K562 (cell line): ENCODE measurements around the gene SLC26A2. TPM values are rescaled to one million over a fixed set of nuclear protein-coding genes. Genes with fewer than 3 reads are reported as not detected.

Source experiments
- ADNP ChIP-seq: fragments of 200-800 bp; sonication (Bioruptor generic); IDR thresholded peaks from 2 replicates; pipeline ENCODE4 v1.6.1; 2016; ENCODE audit warnings: missing genetic modification characterization, missing compliant biosample characterization
- ARID2 ChIP-seq: fragments of 450-650 bp; IDR thresholded peaks from 2 replicates; pipeline ENCODE4 v1.6.1; 2017; ENCODE audit warnings: antibody characterized with exemption, mild to moderate bottlenecking
- BRD4 ChIP-seq: fragments of 200-600 bp; sonication (generic); IDR thresholded peaks from 2 replicates; pipeline ENCODE4 v1.6.1; 2017; ENCODE audit warnings: inconsistent platforms
- CREB1 ChIP-seq, 2 experiments: sonication (generic) in 1 of 2; formaldehyde crosslinking in 1 of 2; IDR thresholded peaks; 2 replicates each; pipeline versions ENCODE4 v1.6.1 to v1.8.0; 2012 to 2022; ENCODE audit warnings: inconsistent platforms in 1 of 2, mild to moderate bottlenecking in 1 of 2, missing genetic modification reagents in 1 of 2, moderate library complexity in 1 of 2
- CTBP1 ChIP-seq: fragments of 450-650 bp; IDR thresholded peaks from 2 replicates; pipeline ENCODE4 v1.6.1; 2016; ENCODE audit warnings: borderline replicate concordance
- FOXA1 ChIP-seq: fragments of 450-650 bp; IDR thresholded peaks from 2 replicates; pipeline ENCODE4 v1.6.1; 2016; ENCODE audit warnings: mild to moderate bottlenecking, borderline replicate concordance
- KLF10 ChIP-seq: fragments of 250-450 bp; sonication (Bioruptor Pico); IDR thresholded peaks from 2 replicates; pipeline ENCODE4 v1.6.1; 2021; ENCODE audit warnings: matching md5 sums
- MEIS2 ChIP-seq: fragments of 450-650 bp; IDR thresholded peaks from 2 replicates; pipeline ENCODE4 v1.6.1; 2014; ENCODE audit warnings: mild to moderate bottlenecking; ENCODE audit not compliant: partially characterized antibody
- NELFE ChIP-seq: IDR thresholded peaks from 2 replicates; pipeline ENCODE4 v1.6.1; 2011; ENCODE audit warnings: mild to moderate bottlenecking; ENCODE audit not compliant: insufficient read depth, insufficient read length
- NR1H2 ChIP-seq: sonication (generic); formaldehyde crosslinking; IDR thresholded peaks from 2 replicates; pipeline ENCODE4 v1.4.0; 2020; ENCODE audit warnings: mild to moderate bottlenecking, missing genetic modification reagents
- SMC3 ChIP-seq: conservative IDR thresholded peaks from 2 replicates; pipeline ENCODE4 v1.6.1; 2011; ENCODE audit warnings: low read depth, low read length, improper control_type of control experiment; ENCODE audit not compliant: insufficient read depth
- STAG1 ChIP-seq: sonication (generic); formaldehyde crosslinking; IDR thresholded peaks from 2 replicates; pipeline ENCODE4 v1.5.0; 2020; ENCODE audit warnings: missing genetic modification reagents, borderline replicate concordance
- STAT5A ChIP-seq: IDR thresholded peaks from 2 replicates; pipeline ENCODE4 v1.6.1; 2012; ENCODE audit warnings: low read length, inconsistent platforms, borderline replicate concordance
- TAL1 ChIP-seq: fragments of 450-650 bp; IDR thresholded peaks from 2 replicates; pipeline ENCODE4 v1.6.1; 2016; ENCODE audit warnings: mild to moderate bottlenecking
- TCF7 ChIP-seq: sonication (generic); IDR thresholded peaks from 2 replicates; pipeline ENCODE4 v1.6.1; 2016; ENCODE audit warnings: antibody characterized with exemption, borderline replicate concordance
- ZBTB7A ChIP-seq: IDR thresholded peaks from 2 replicates; pipeline ENCODE4 v1.6.1; 2011; ENCODE audit warnings: low read depth, mild to moderate bottlenecking, low read length, moderate library complexity, borderline replicate concordance; ENCODE audit not compliant: control insufficient read depth
- ZKSCAN8 ChIP-seq: fragments of 200-800 bp; sonication (Bioruptor generic); IDR thresholded peaks from 2 replicates; pipeline ENCODE4 v1.6.1; 2016; ENCODE audit warnings: missing genetic modification characterization, missing compliant biosample characterization
- ZNF121 ChIP-seq: sonication (generic); formaldehyde crosslinking; conservative IDR thresholded peaks from 2 replicates; pipeline ENCODE4 v1.8.0; 2022; ENCODE audit warnings: missing genetic modification reagents
- polyA plus RNA-seq, 8 experiments: library from polyadenylated mRNA; depleted of rRNA in 4 of 8; stranded (reverse) in 5 of 8; unstranded in 3 of 8; fragments of >200 nt; fragmentation: Nextera tagmentation in 2 of 8; fragmentation: Illumina TruSeq in 1 of 8; extraction: Ambion mirVana in 2 of 8; extraction: Trizol in 1 of 8; gene quantifications; 2 replicates each; pipeline versions ENCODE4 v1.2.1 to v1.2.3, GENCODE V29; 2011 to 2014; ENCODE audit warnings: inconsistent platforms in 1 of 8, missing spikeins in 1 of 8
- total RNA-seq, 7 experiments: library from RNA; depleted of rRNA in 6 of 7; stranded (reverse); fragments of >200 nt in 6 of 7; fragmentation: Illumina TruSeq in 2 of 7; extraction: Trizol in 2 of 7; gene quantifications; 2 replicates each; pipeline versions ENCODE4 v1.2.1 to v1.2.3, GENCODE V29; 2011 to 2021; ENCODE audit warnings: low replicate concordance in 1 of 7
- TF ChIP-seq, protein P1 (sequence below): fragments of 450-650 bp; IDR thresholded peaks from 2 replicates; pipeline ENCODE4 v1.6.1; 2017; ENCODE audit warnings: mild to moderate bottlenecking, moderate library complexity
- TF ChIP-seq, protein P2 (sequence below): fragments of 250-450 bp; sonication (Bioruptor Pico); IDR thresholded peaks from 2 replicates; pipeline ENCODE4 v1.4.0; 2020
- TF ChIP-seq, protein P3 (sequence below): fragments of 450-650 bp; formaldehyde crosslinking; IDR thresholded peaks from 2 replicates; pipeline ENCODE4 v1.4.0; 2020; ENCODE audit warnings: mild to moderate bottlenecking, moderate library complexity
- TF ChIP-seq, protein P4 (sequence below): fragments of 250-450 bp; sonication (Bioruptor Pico); IDR thresholded peaks from 2 replicates; pipeline ENCODE4 v1.4.0; 2020; ENCODE audit warnings: mild to moderate bottlenecking, moderate library complexity
- TF ChIP-seq, protein P5 (sequence below), 2 experiments: fragments of 200-800 bp in 1 of 2; sonication (Bioruptor generic) in 1 of 2; sonication (generic) in 1 of 2; formaldehyde crosslinking in 1 of 2; IDR thresholded peaks in 1 of 2; conservative IDR thresholded peaks in 1 of 2; 2 replicates each; pipeline versions ENCODE4 v1.5.0 to v1.6.1; 2016 to 2020; ENCODE audit warnings: missing compliant biosample characterization in 1 of 2, missing genetic modification characterization in 1 of 2, missing genetic modification reagents in 1 of 2

SLC26A2 gene
- total and polyA plus RNA-seq, 9 of the 15 experiments (the other 6 are each of a cell fraction or from before 2014, with no cell fraction given), result 1.1 to 6.3 (median 3.6) TPM

DNA sequence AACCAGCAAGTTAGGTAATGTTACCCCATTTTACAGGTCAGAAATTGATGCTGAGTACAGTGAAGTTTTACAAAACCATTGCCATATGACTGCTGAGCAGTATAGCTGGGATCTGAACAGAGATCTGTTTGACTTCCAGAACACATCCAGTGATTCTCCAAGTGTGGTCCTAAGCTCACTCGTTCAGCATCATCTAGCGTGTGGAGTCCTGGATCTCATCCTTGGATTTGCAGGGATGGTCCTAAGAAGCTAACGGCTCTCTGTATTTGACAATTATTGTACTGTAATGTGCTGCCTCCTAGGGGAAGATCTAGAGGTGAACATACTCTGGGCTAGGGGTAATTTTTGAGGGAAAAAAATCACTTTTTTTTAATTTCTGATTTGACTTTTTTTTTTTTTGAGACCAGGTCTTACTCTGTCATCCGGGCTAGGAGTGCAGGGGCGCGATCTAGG is 1.4 kb downstream of the SLC26A2 start (continued):
- TF ChIP-seq, protein P1, sequence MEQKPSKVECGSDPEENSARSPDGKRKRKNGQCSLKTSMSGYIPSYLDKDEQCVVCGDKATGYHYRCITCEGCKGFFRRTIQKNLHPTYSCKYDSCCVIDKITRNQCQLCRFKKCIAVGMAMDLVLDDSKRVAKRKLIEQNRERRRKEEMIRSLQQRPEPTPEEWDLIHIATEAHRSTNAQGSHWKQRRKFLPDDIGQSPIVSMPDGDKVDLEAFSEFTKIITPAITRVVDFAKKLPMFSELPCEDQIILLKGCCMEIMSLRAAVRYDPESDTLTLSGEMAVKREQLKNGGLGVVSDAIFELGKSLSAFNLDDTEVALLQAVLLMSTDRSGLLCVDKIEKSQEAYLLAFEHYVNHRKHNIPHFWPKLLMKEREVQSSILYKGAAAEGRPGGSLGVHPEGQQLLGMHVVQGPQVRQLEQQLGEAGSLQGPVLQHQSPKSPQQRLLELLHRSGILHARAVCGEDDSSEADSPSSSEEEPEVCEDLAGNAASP, result no peak
- TF ChIP-seq CREB1 (IDR thresholded peaks at IDR 0.05) (no peak), CREB1 (CRISPR knock-in tag; IDR thresholded peaks at IDR 0.05) (no peak), TAL1 (no peak), MEIS2 (no peak), CTBP1 (0 out of 2 replicates have a peak, but pooled peaks have one; percentile 41), ADNP (tag) (no peak), ZKSCAN8 (CRISPR knock-in tag) (no peak), ARID2 (peak; percentile 38; the same call in 1 of the 2 replicates), NELFE (no peak), STAT5A (no peak), FOXA1 (no peak), TCF7 (no peak), STAG1 (CRISPR knock-in tag) (peak; percentile 31; the same call in 1 of the 2 replicates), BRD4 (no peak), KLF10 (CRISPR knock-in tag) (no peak), SMC3 (peak; percentile 45; the same call in 1 of the 2 replicates), ZBTB7A (no peak), ZNF121 (CRISPR knock-in tag) (no peak), NR1H2 (CRISPR knock-in tag) (no peak)
- TF ChIP-seq, protein P2, sequence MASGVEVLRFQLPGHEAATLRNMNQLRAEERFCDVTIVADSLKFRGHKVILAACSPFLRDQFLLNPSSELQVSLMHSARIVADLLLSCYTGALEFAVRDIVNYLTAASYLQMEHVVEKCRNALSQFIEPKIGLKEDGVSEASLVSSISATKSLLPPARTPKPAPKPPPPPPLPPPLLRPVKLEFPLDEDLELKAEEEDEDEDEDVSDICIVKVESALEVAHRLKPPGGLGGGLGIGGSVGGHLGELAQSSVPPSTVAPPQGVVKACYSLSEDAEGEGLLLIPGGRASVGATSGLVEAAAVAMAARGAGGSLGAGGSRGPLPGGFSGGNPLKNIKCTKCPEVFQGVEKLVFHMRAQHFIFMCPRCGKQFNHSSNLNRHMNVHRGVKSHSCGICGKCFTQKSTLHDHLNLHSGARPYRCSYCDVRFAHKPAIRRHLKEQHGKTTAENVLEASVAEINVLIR (CRISPR knock-in tag), result no peak
- TF ChIP-seq, protein P3, sequence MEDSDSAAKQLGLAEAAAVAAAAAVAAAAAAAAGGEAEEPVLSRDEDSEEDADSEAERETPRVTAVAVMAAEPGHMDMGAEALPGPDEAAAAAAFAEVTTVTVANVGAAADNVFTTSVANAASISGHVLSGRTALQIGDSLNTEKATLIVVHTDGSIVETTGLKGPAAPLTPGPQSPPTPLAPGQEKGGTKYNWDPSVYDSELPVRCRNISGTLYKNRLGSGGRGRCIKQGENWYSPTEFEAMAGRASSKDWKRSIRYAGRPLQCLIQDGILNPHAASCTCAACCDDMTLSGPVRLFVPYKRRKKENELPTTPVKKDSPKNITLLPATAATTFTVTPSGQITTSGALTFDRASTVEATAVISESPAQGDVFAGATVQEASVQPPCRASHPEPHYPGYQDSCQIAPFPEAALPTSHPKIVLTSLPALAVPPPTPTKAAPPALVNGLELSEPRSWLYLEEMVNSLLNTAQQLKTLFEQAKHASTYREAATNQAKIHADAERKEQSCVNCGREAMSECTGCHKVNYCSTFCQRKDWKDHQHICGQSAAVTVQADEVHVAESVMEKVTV, result peak; percentile 56; the same call in 1 of the 2 replicates
- TF ChIP-seq, protein P4, sequence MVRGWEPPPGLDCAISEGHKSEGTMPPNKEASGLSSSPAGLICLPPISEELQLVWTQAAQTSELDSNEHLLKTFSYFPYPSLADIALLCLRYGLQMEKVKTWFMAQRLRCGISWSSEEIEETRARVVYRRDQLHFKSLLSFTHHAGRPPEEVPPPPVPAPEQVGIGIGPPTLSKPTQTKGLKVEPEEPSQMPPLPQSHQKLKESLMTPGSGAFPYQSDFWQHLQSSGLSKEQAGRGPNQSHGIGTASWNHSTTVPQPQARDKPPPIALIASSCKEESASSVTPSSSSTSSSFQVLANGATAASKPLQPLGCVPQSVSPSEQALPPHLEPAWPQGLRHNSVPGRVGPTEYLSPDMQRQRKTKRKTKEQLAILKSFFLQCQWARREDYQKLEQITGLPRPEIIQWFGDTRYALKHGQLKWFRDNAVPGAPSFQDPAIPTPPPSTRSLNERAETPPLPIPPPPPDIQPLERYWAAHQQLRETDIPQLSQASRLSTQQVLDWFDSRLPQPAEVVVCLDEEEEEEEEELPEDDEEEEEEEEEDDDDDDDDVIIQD (CRISPR knock-in tag), result no peak
- TF ChIP-seq, protein P5, sequence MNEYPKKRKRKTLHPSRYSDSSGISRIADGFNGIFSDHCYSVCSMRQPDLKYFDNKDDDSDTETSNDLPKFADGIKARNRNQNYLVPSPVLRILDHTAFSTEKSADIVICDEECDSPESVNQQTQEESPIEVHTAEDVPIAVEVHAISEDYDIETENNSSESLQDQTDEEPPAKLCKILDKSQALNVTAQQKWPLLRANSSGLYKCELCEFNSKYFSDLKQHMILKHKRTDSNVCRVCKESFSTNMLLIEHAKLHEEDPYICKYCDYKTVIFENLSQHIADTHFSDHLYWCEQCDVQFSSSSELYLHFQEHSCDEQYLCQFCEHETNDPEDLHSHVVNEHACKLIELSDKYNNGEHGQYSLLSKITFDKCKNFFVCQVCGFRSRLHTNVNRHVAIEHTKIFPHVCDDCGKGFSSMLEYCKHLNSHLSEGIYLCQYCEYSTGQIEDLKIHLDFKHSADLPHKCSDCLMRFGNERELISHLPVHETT (CRISPR knock-in tag; conservative IDR thresholded peaks at IDR 0.05 in 1 of 2, IDR thresholded peaks at IDR 0.05 in 1 of 2), result no peak
